Parathyroid adenoma (tissue), 2 donors: ENCODE results near the gene ACTRT3.

ENCODE experiments used
- H2AFZ ChIP-seq: fragments of 300-600 bp; sonication (generic); one replicate; pipeline ENCODE4 v1.7.0; 2017; ENCODE audit warnings: antibody characterized with exemption, mild to moderate bottlenecking
- H3K27ac ChIP-seq: fragments of 300-600 bp; sonication (generic); one replicate; pipeline ENCODE4 v1.7.0; 2017
- H3K27me3 ChIP-seq: fragments of 300-600 bp; sonication (generic); one replicate; pipeline ENCODE4 v1.7.0; 2017; ENCODE audit warnings: low read length; ENCODE audit not compliant: control insufficient read depth, insufficient read depth
- H3K36me3 ChIP-seq: fragments of 300-600 bp; sonication (generic); one replicate; pipeline ENCODE4 v1.7.0; 2017; ENCODE audit warnings: low read length; ENCODE audit not compliant: control insufficient read depth, insufficient read depth
- H3K4me1 ChIP-seq: fragments of 300-600 bp; sonication (generic); one replicate; pipeline ENCODE4 v1.7.0; 2017; ENCODE audit warnings: control low read depth
- H3K4me2 ChIP-seq: fragments of 300-600 bp; sonication (generic); one replicate; pipeline ENCODE4 v1.7.0; 2017; ENCODE audit warnings: low read length
- H3K4me3 ChIP-seq: fragments of 300-600 bp; sonication (generic); one replicate; pipeline ENCODE4 v1.7.0; 2017; ENCODE audit warnings: low read depth, low read length
- H3K79me2 ChIP-seq: fragments of 300-600 bp; sonication (generic); one replicate; pipeline ENCODE4 v1.7.0; 2017; ENCODE audit warnings: control low read depth
- H3K9ac ChIP-seq: fragments of 300-600 bp; sonication (generic); one replicate; pipeline ENCODE4 v1.7.0; 2017; ENCODE audit warnings: mild to moderate bottlenecking
- H3K9me3 ChIP-seq: fragments of 300-600 bp; sonication (generic); one replicate; pipeline ENCODE4 v1.7.0; 2017; ENCODE audit warnings: low read length; ENCODE audit not compliant: control insufficient read depth
- TF ChIP-seq, protein P1 (sequence below): fragments of 300-600 bp; sonication (generic); IDR thresholded peaks from one replicate; pipeline ENCODE4 v1.7.0; 2017; ENCODE audit warnings: antibody characterized with exemption, mild to moderate bottlenecking
- donor health status: primary hyperparathyroidism.

Gene ACTRT3

GRCh38 chr3:169769287-169770181 lies at the start of gene ACTRT3:
Gene ACTRT3, minus strand, starts transcription at chr3:169769561. Its CDS starts 41 bp downstream, at chr3:169769520.
- Histone ChIP-seq H3K4me3 (peak within 1 kb of the TSS; percentile 65), H3K27me3 (no peaks in the 10 kb centered on the region), H3K4me1 (peaks cover 6% of the 10 kb centered on the region), H3K79me2 (no peaks in the 10 kb centered on the region), H2AFZ (peak within 1 kb of the TSS; percentile 89), H3K27ac (peak within 1 kb of the TSS; percentile 60), H3K9ac (no peak within 1 kb of the TSS), H3K36me3 (no peaks in the 10 kb centered on the region), H3K9me3 (no peaks in the 10 kb centered on the region), H3K4me2 (peak within 1 kb of the TSS; percentile 89)
- TF ChIP-seq, protein P1, sequence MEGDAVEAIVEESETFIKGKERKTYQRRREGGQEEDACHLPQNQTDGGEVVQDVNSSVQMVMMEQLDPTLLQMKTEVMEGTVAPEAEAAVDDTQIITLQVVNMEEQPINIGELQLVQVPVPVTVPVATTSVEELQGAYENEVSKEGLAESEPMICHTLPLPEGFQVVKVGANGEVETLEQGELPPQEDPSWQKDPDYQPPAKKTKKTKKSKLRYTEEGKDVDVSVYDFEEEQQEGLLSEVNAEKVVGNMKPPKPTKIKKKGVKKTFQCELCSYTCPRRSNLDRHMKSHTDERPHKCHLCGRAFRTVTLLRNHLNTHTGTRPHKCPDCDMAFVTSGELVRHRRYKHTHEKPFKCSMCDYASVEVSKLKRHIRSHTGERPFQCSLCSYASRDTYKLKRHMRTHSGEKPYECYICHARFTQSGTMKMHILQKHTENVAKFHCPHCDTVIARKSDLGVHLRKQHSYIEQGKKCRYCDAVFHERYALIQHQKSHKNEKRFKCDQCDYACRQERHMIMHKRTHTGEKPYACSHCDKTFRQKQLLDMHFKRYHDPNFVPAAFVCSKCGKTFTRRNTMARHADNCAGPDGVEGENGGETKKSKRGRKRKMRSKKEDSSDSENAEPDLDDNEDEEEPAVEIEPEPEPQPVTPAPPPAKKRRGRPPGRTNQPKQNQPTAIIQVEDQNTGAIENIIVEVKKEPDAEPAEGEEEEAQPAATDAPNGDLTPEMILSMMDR = no peak

- H3K36me3 ChIP-seq = no peaks in the 10 kb centered on the region
- H3K9me3 ChIP-seq = no peaks in the 10 kb centered on the region
- TF ChIP-seq, protein P1 = no peak
- no peak overlapping the region for H2AFZ ChIP-seq
- no peaks in the 10 kb centered on the region for H3K79me2 ChIP-seq
- no peaks in the 10 kb centered on the region for H3K27me3 ChIP-seq
- no peak overlapping the region for H3K9ac ChIP-seq
- no peaks in the 10 kb centered on the region for H3K4me1 ChIP-seq
- H3K4me2 ChIP-seq = no peak overlapping the region
- H3K4me3 ChIP-seq = no peak overlapping the region
- no peak overlapping the region for H3K27ac ChIP-seq
Observed at GRCh38 chr3:169818316-169818715, 49.0 kb upstream of the ACTRT3 start.

DNA sequence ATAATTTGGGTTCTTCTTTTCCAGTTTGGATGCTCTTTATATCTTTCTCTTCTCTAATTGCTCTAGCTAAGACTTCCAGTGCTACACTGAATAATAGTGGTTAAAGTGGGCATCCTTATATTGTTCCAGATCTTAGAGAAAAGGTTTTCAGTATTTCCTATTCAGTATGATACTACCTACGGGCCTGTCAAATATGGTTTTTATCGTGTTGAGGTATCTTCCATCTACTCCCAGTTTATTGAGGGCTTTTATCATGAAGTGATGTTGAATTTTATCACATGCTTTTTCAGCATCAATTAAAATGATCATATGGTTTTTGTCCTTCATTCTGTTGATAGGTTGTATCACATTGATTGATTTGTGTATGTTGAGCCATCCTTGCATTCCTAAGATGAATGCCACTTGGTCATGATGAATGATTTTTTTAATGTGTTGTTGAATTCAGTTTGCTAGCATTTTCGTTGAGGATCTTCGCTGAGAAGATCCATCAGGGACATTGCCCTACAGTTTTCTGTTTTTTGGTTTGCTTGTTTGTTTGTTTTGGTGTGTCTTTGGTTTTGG lies 46.3 kb upstream of the ACTRT3 start:
- no peaks in the 10 kb centered on the region for H3K4me1 ChIP-seq
- TF ChIP-seq, protein P1 = no peak
- no peak overlapping the region for H3K4me3 ChIP-seq
- H3K27me3 ChIP-seq = no peaks in the 10 kb centered on the region
- H3K9ac ChIP-seq = no peak overlapping the region
- no peak overlapping the region for H2AFZ ChIP-seq
- no peak overlapping the region for H3K27ac ChIP-seq
- no peaks in the 10 kb centered on the region for H3K79me2 ChIP-seq
- no peaks in the 10 kb centered on the region for H3K36me3 ChIP-seq
- no peak overlapping the region for H3K4me2 ChIP-seq
- H3K9me3 ChIP-seq = no peaks in the 10 kb centered on the region

GRCh38 chr3:169813757-169814517 lies 44.6 kb upstream of the ACTRT3 start:
- H3K27ac ChIP-seq = no peak overlapping the region
- TF ChIP-seq, protein P1 = no peak

More at GRCh38 chr3:169813757-169814517, 44.6 kb upstream of the ACTRT3 start:
- no peak overlapping the region for H3K4me2 ChIP-seq
- H3K79me2 ChIP-seq = no peaks in the 10 kb centered on the region
- H3K4me1 ChIP-seq = no peaks in the 10 kb centered on the region
- no peaks in the 10 kb centered on the region for H3K9me3 ChIP-seq
- H3K36me3 ChIP-seq = no peaks in the 10 kb centered on the region
- H2AFZ ChIP-seq = peak overlapping the region; percentile 1
- H3K4me3 ChIP-seq = no peak overlapping the region
- no peak overlapping the region for H3K9ac ChIP-seq
- H3K27me3 ChIP-seq = no peaks in the 10 kb centered on the region
